Measurements from ENCODE around the gene AK9. TPM values are rescaled to one million over a fixed set of nuclear protein-coding genes. Genes with fewer than 3 reads are reported as not detected.
"Not testable (repeated sequence)": the region's sequence is repeated elsewhere in the genome, so short reads cannot be mapped to it uniquely, and the experiment has no call there.

AK9 gene
- polyA plus RNA-seq, 1 of the 3 experiments (the other 2 are of a cell fraction) = 0.76 TPM

- no peak overlapping the region for H2AFZ ChIP-seq (ENCODE audit: low read depth)
- H3K9me3 ChIP-seq = peaks cover 10% of the 10 kb centered on the region; the same call in 1 of the 2 replicates
- no peaks in the 10 kb centered on the region for H3K36me3 ChIP-seq (replicated peaks in 1 of 2; ENCODE audit: control insufficient read depth in 1 of 2, insufficient read depth in 2 of 2, low read length in 1 of 2)
- POLR2A ChIA-PET = no interaction called here
- H3K9me2 ChIP-seq = no peaks in the 10 kb centered on the region
- no peaks in the 10 kb centered on the region for H3K79me2 ChIP-seq (ENCODE audit: insufficient read depth)
- no peak overlapping the region for H3K9ac ChIP-seq
- TF ChIP-seq TEAD4 (IDR thresholded peaks at IDR 0.05; ENCODE audit: borderline replicate concordance, insufficient read depth) = no peak
- TF ChIP-seq REST (IDR thresholded peaks at IDR 0.05; ENCODE audit: low read depth, low read length) = no peak
- TF ChIP-seq MEF2A (IDR thresholded peaks at IDR 0.05; ENCODE audit: borderline replicate concordance, low read depth) = no peak
- no peak for TF ChIP-seq TCF12 (IDR thresholded peaks at IDR 0.05)
- TF ChIP-seq EZH2phosphoT487 (IDR thresholded peaks at IDR 0.05; ENCODE audit: borderline replicate concordance, low read depth) = no peak
- no peak for TF ChIP-seq NRF1 (IDR thresholded peaks at IDR 0.05; ENCODE audit: low read depth, low read length)
- TF ChIP-seq TAF1 (IDR thresholded peaks at IDR 0.05; ENCODE audit: borderline replicate concordance, low read depth, low read length) = no peak
- no peak for TF ChIP-seq USF1 (IDR thresholded peaks at IDR 0.05; ENCODE audit: borderline replicate concordance, low read depth)
- no peak for TF ChIP-seq RFX5 (IDR thresholded peaks at IDR 0.05; ENCODE audit: low read length)
- TF ChIP-seq SIN3A (IDR thresholded peaks at IDR 0.05; ENCODE audit: borderline replicate concordance, low read depth, low read length) = no peak
- no peak for TF ChIP-seq MAX (IDR thresholded peaks at IDR 0.05; ENCODE audit: low read depth)
- no peak for DNase-seq
- H3K27ac ChIP-seq (ENCODE audit: low read depth in 2 of 2, low read length in 1 of 2) = no peak overlapping the region
- CTCF ChIA-PET = no interaction called here
- no peak overlapping the region for H3K4me3 ChIP-seq (ENCODE audit: low read depth in 2 of 2, low read length in 1 of 2)
- H3F3A ChIP-seq (replicated peaks; ENCODE audit: insufficient read depth) = no peaks in the 10 kb centered on the region
- H4K20me1 ChIP-seq (ENCODE audit: insufficient read depth) = no peaks in the 10 kb centered on the region
- H3K4me2 ChIP-seq = no peak overlapping the region
- H3K27me3 ChIP-seq (ENCODE audit: insufficient read depth) = no peaks in the 10 kb centered on the region
- 27% methylated on average over 3 of the region's 3 CpGs for WGBS (ENCODE audit: low lambda C conversion rate)
- peaks cover 0 to 5% of the 10 kb centered on the region in 2 experiments; a peak in 1 of 4 replicates for H3K4me1 ChIP-seq (ENCODE audit: control insufficient read depth in 1 of 2, insufficient read depth in 2 of 2, low read depth in 1 of 2, low read length in 1 of 2)
Observed at GRCh38 chr6:109521080-109521479, 169.9 kb downstream of the AK9 start.

- H2AFZ ChIP-seq (ENCODE audit: low read depth); DNase-seq; H3K79me2 ChIP-seq (ENCODE audit: insufficient read depth); POLR2A ChIA-PET; H4K20me1 ChIP-seq (ENCODE audit: insufficient read depth); H3K9me2 ChIP-seq; H3K9me3 ChIP-seq; H3K27ac ChIP-seq (ENCODE audit: low read depth in 2 of 2, low read length in 1 of 2); H3K4me3 ChIP-seq (ENCODE audit: low read depth in 2 of 2, low read length in 1 of 2); H3K4me2 ChIP-seq; H3K27me3 ChIP-seq (ENCODE audit: insufficient read depth); H3K36me3 ChIP-seq (replicated peaks in 1 of 2; ENCODE audit: control insufficient read depth in 1 of 2, insufficient read depth in 2 of 2, low read length in 1 of 2); H3F3A ChIP-seq (replicated peaks; ENCODE audit: insufficient read depth); H3K9ac ChIP-seq: not testable (repeated sequence)
- H3K4me1 ChIP-seq (ENCODE audit: control insufficient read depth in 1 of 2, insufficient read depth in 2 of 2, low read depth in 1 of 2, low read length in 1 of 2) = peaks cover 0 to 15% of the 10 kb centered on the region in 2 experiments; a peak in 1 of 4 replicates
- CTCF ChIA-PET = interaction anchor here (0.7 to 1.4 kb wide), 4 partner anchors 183 to 520 kb away, joined by 3 to 4 read pairs (median 4); no protein-coding TSS in a partner anchor
Observed at GRCh38 chr6:109519647-109520046, 171.4 kb downstream of the AK9 start.
